ENCODE results near the gene RNASET2. TPM values are rescaled to one million over a fixed set of nuclear protein-coding genes. Genes with fewer than 3 reads are reported as not detected.

The RNASET2 gene
- polyA plus RNA-seq, 3 donors = 432 to 562 (median 493) TPM

DNA sequence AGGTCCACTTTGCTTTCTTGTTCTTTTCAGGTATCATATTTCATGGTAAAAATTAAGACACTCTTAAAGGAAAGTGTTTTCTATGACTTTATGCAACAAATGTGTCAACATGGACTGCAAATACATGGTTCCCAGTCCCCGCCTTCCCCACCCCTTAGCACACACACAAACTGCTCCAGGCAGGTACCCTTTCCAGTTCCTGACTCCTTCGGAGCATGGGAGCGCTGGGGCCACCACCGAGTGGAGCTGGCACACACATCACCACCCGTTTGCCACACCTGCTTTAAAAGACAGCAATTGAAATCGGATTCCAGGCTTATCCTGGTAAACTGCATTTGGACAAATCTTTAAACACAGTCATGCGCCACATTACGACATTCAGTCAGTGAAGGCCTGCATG is 22.2 kb downstream of the RNASET2 start:
- Histone ChIP-seq H3K9ac (ENCODE audit: insufficient read depth, low read length, poor library complexity, severe bottlenecking) (no peak overlapping the region), H3K79me2 (ENCODE audit: insufficient read depth, low read length) (peaks cover 11% of the 10 kb centered on the region), H3K4me1 (ENCODE audit: control insufficient read depth in 1 of 2, insufficient read depth in 2 of 2, low read length in 2 of 2) (no peaks in the 10 kb centered on the region), H3K4me3 (replicated peaks in 1 of 3; ENCODE audit: low read depth in 2 of 3, low read length in 3 of 3) (no peak overlapping the region), H2AFZ (ENCODE audit: insufficient read depth, low read depth, low read length, poor library complexity, severe bottlenecking) (no peak overlapping the region), H3K27me3 (ENCODE audit: control insufficient read depth in 2 of 2, insufficient read depth in 2 of 2, low read length in 2 of 2) (no peaks in the 10 kb centered on the region), H4K20me1 (ENCODE audit: insufficient read depth, low read length) (peaks cover 99% of the 10 kb centered on the region), H3K4me2 (replicated peaks; ENCODE audit: extremely low read depth, low read length, poor library complexity, severe bottlenecking) (no peak overlapping the region), H3K27ac (ENCODE audit: low read depth in 1 of 2, low read length in 2 of 2) (no peak overlapping the region), H3K9me3 (replicated peaks in 1 of 2; ENCODE audit: control insufficient read depth in 1 of 2, insufficient read depth in 1 of 2, low read length in 2 of 2) (no peaks in the 10 kb centered on the region), H3K36me3 (replicated peaks in 1 of 2; ENCODE audit: control insufficient read depth in 1 of 2, insufficient read depth in 2 of 2, low read length in 2 of 2) (peaks cover 94 to 100% of the 10 kb centered on the region in 2 donors)
- no peak for TF ChIP-seq CTCF (IDR thresholded peaks at IDR 0.05)
- Mint-ChIP-seq H3K4me1 (peaks cover 1% of the 10 kb centered on the region), H3K27ac (peak overlapping the region in 1 of 7 donors; percentile 21), H3K4me3 (no peak overlapping the region), H3K9me3 (peaks cover 0 to 5% (median 0%) of the 10 kb centered on the region in 7 donors), H3K27me3 (ENCODE audit: low read depth in 3 of 3) (no peaks in the 10 kb centered on the region), H3K36me3 (peaks cover 94 to 100% of the 10 kb centered on the region in 2 donors)
- no peak for DNase-seq
- intact Hi-C loops (cut with micrococcal nuclease) = no loop called here
- WGBS (ENCODE audit: insufficient coverage) = 92% methylated on average over 6 of the region's 8 CpGs

- peaks cover 1% of the 10 kb centered on the region for H3K4me1 Mint-ChIP-seq
These were observed 23.0 kb downstream of the RNASET2 start for GRCh38 chr6:166933396-166933795.

More at GRCh38 chr6:166933396-166933795, 23.0 kb downstream of the RNASET2 start:
- DNase-seq = no peak
- H2AFZ ChIP-seq (ENCODE audit: insufficient read depth, low read depth, low read length, poor library complexity, severe bottlenecking) = no peak overlapping the region
- Mint-ChIP-seq H3K27me3 (ENCODE audit: low read depth in 3 of 3) (no peaks in the 10 kb centered on the region), H3K27ac (no peak overlapping the region), H3K9me3 (peaks cover 0 to 5% (median 0%) of the 10 kb centered on the region in 7 donors), H3K36me3 (peaks cover 95 to 100% of the 10 kb centered on the region in 2 donors), H3K4me3 (no peak overlapping the region)
- H4K20me1 ChIP-seq (ENCODE audit: insufficient read depth, low read length) = peaks cover 99% of the 10 kb centered on the region
- H3K79me2 ChIP-seq (ENCODE audit: insufficient read depth, low read length) = peaks cover 11% of the 10 kb centered on the region
- no peaks in the 10 kb centered on the region for H3K27me3 ChIP-seq (ENCODE audit: control insufficient read depth in 2 of 2, insufficient read depth in 2 of 2, low read length in 2 of 2)
- no peak overlapping the region for H3K4me3 ChIP-seq (replicated peaks in 1 of 3; ENCODE audit: low read depth in 2 of 3, low read length in 3 of 3)
- WGBS (ENCODE audit: insufficient coverage) = 100% methylated on average over 4 of the region's 6 CpGs
- H3K9ac ChIP-seq (ENCODE audit: insufficient read depth, low read length, poor library complexity, severe bottlenecking) = no peak overlapping the region
- H3K36me3 ChIP-seq (replicated peaks in 1 of 2; ENCODE audit: control insufficient read depth in 1 of 2, insufficient read depth in 2 of 2, low read length in 2 of 2) = peaks cover 96 to 100% of the 10 kb centered on the region in 2 donors
- no peaks in the 10 kb centered on the region for H3K9me3 ChIP-seq (replicated peaks in 1 of 2; ENCODE audit: control insufficient read depth in 1 of 2, insufficient read depth in 1 of 2, low read length in 2 of 2)
- H3K27ac ChIP-seq (ENCODE audit: low read depth in 1 of 2, low read length in 2 of 2) = no peak overlapping the region
- H3K4me1 ChIP-seq (ENCODE audit: control insufficient read depth in 1 of 2, insufficient read depth in 2 of 2, low read length in 2 of 2) = no peaks in the 10 kb centered on the region
- no peak for TF ChIP-seq CTCF (IDR thresholded peaks at IDR 0.05)
- intact Hi-C loops (cut with micrococcal nuclease) = no loop called here
- no peak overlapping the region for H3K4me2 ChIP-seq (replicated peaks; ENCODE audit: extremely low read depth, low read length, poor library complexity, severe bottlenecking)

All from CD14-positive monocyte (primary cell).